PC-9 (cell line): ENCODE measurements around the gene ANO2. TPM values are rescaled to one million over a fixed set of nuclear protein-coding genes. Genes with fewer than 3 reads are reported as not detected.

Source experiments
- BruUV-seq: library from RNA; stranded (reverse); fragments of 400-500 nt; replicated peaks from 2 replicates; lab custom pipeline; 2021; lab: Mats Ljungman, UMichigan
- CTCF ChIA-PET: fragments of 300-600 bp; sonication (Branson Sonifier 250); formaldehyde crosslinking; loops from one replicate; lab custom pipeline; 2022; ENCODE audit warnings: antibody characterized with exemption; lab: Charles Lee
- POLR2A ChIA-PET: fragments of 300-600 bp; sonication (Branson Sonifier 250); formaldehyde crosslinking; loops from one replicate; lab custom pipeline; 2022; ENCODE audit warnings: antibody characterized with exemption; ENCODE audit not compliant: unreplicated experiment; lab: Charles Lee
- DNase-seq, 2 experiments: peaks; one replicate each; pipeline versions ENCODE4 v3.0.0 to v3.0.0-alpha.2; 2015 to 2022; ENCODE audit warnings: mixed read lengths in 1 of 2
- H2AFZ ChIP-seq: fragments of 200-600 bp; sonication (generic); 2 replicates; pipeline ENCODE4 v1.8.1; 2017; ENCODE audit warnings: antibody characterized with exemption
- H3F3A ChIP-seq: fragments of 200-600 bp; sonication (generic); 2 replicates; pipeline ENCODE4 v1.8.1; 2017; ENCODE audit warnings: antibody characterized with exemption, mild to moderate bottlenecking, low read depth; ENCODE audit not compliant: insufficient read depth
- H3K27ac ChIP-seq: fragments of 200-600 bp; sonication (generic); 2 replicates; pipeline ENCODE4 v1.6.1; 2016; ENCODE audit warnings: mixed run types
- H3K27me3 ChIP-seq: fragments of 200-600 bp; sonication (generic); 2 replicates; pipeline ENCODE4 v1.6.1; 2016; ENCODE audit warnings: low read depth, mixed run types; ENCODE audit not compliant: insufficient read depth
- H3K36me3 ChIP-seq: fragments of 200-600 bp; sonication (generic); 2 replicates; pipeline ENCODE4 v1.6.1; 2016; ENCODE audit warnings: low read depth, mixed run types
- H3K4me1 ChIP-seq: fragments of 200-600 bp; sonication (generic); replicated peaks from 2 replicates; pipeline ENCODE4 v1.6.1; 2016; ENCODE audit warnings: mixed run types; ENCODE audit not compliant: insufficient read depth
- H3K4me2 ChIP-seq: fragments of 200-600 bp; sonication (generic); 2 replicates; pipeline ENCODE4 v1.6.1; 2017; ENCODE audit warnings: mixed run types
- H3K4me3 ChIP-seq: fragments of 200-600 bp; sonication (generic); 2 replicates; pipeline ENCODE4 v1.6.1; 2016; ENCODE audit warnings: mixed run types
- H3K79me2 ChIP-seq: fragments of 200-600 bp; sonication (generic); 2 replicates; pipeline ENCODE4 v1.6.1; 2017; ENCODE audit warnings: low read depth, mixed run types
- H3K9me2 ChIP-seq: fragments of 200-600 bp; sonication (generic); 2 replicates; pipeline ENCODE4 v1.8.1; 2017; ENCODE audit warnings: mild to moderate bottlenecking; ENCODE audit not compliant: insufficient read depth
- H3K9me3 ChIP-seq: fragments of 200-600 bp; sonication (generic); 2 replicates; pipeline ENCODE4 v1.8.1; 2016; ENCODE audit warnings: low read depth; ENCODE audit not compliant: insufficient read depth
- H4K20me1 ChIP-seq: fragments of 200-600 bp; sonication (generic); 2 replicates; pipeline ENCODE4 v1.8.1; 2017; ENCODE audit not compliant: insufficient read depth
- EZH2 ChIP-seq: fragments of 200-600 bp; sonication (generic); IDR thresholded peaks from 2 replicates; pipeline ENCODE4 v1.8.0; 2017; ENCODE audit warnings: antibody characterized with exemption, low read depth
- intact Hi-C: fragments of 100-400 bp; cut with micrococcal nuclease; formaldehyde crosslinking; loops from one replicate; pipeline ENCODE4 v1.10.0; 2022; ENCODE audit not compliant: unreplicated experiment
- total RNA-seq: library from RNA; stranded (reverse); gene quantifications from 2 replicates; pipeline ENCODE4 v1.2.3, GENCODE V29; 2021
- TF ChIP-seq, protein P1 (sequence below): fragments of 200-600 bp; sonication (generic); conservative IDR thresholded peaks from 2 replicates; pipeline ENCODE4 v1.6.1; 2017; ENCODE audit warnings: mixed run types, antibody characterized with exemption, mild to moderate bottlenecking, moderate library complexity

ANO2 gene
- total RNA-seq, 1 experiment from 2014 or later: not detected

DNA sequence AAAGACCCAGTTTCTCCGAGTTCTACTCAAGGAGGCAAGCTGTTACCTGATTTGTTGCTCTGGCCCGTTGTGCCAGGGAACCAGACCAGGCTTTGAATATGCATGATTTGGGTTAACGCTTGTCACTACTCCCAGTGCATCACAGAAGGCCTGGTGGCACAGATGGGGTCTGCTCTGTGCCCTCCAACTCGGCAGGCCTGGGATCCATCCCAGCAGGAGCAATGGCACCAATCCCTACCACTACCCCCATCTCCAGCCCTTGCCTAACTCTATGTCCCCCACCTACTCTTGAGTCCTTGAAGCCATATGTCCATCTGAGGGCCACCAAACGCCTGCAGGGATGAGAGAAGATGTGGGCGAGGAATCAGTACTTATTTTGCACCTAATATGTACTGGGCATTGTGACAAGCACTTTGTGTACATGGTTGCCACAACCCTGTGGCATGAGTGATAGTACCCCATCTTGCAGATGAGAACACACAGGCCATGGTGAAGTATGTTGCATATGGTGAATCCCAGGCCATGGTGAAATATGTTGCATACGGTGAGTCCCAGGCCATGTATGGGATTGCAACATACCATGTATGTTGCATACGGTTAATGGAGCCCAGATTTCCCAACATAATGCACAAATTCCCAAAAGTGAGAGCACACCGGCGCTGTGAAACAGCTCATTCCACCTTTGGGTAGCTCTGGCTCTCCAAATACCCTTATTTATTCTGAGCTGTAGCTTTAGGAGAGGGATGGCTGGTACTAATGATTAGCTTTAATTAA is 410.4 kb downstream of the ANO2 start:
- Histone ChIP-seq H3K4me3 (no peak overlapping the region), H3K79me2 (no peaks in the 10 kb centered on the region), H3K27me3 (peaks cover 47% of the 10 kb centered on the region), H3F3A (no peaks in the 10 kb centered on the region), H3K9me3 (no peaks in the 10 kb centered on the region), H3K9me2 (no peaks in the 10 kb centered on the region), H3K4me1 (no peaks in the 10 kb centered on the region), H3K27ac (no peak overlapping the region), H3K36me3 (no peaks in the 10 kb centered on the region), H2AFZ (no peak overlapping the region), H4K20me1 (no peaks in the 10 kb centered on the region), H3K4me2 (no peak overlapping the region)
- ChIA-PET CTCF (no interaction called here), POLR2A (no interaction called here)
- no peak for TF ChIP-seq EZH2
- TF ChIP-seq, protein P1, sequence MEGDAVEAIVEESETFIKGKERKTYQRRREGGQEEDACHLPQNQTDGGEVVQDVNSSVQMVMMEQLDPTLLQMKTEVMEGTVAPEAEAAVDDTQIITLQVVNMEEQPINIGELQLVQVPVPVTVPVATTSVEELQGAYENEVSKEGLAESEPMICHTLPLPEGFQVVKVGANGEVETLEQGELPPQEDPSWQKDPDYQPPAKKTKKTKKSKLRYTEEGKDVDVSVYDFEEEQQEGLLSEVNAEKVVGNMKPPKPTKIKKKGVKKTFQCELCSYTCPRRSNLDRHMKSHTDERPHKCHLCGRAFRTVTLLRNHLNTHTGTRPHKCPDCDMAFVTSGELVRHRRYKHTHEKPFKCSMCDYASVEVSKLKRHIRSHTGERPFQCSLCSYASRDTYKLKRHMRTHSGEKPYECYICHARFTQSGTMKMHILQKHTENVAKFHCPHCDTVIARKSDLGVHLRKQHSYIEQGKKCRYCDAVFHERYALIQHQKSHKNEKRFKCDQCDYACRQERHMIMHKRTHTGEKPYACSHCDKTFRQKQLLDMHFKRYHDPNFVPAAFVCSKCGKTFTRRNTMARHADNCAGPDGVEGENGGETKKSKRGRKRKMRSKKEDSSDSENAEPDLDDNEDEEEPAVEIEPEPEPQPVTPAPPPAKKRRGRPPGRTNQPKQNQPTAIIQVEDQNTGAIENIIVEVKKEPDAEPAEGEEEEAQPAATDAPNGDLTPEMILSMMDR: no peak
- no peak for DNase-seq
- BruUV-seq: no TSS peak
- intact Hi-C loops: no loop called here

DNA sequence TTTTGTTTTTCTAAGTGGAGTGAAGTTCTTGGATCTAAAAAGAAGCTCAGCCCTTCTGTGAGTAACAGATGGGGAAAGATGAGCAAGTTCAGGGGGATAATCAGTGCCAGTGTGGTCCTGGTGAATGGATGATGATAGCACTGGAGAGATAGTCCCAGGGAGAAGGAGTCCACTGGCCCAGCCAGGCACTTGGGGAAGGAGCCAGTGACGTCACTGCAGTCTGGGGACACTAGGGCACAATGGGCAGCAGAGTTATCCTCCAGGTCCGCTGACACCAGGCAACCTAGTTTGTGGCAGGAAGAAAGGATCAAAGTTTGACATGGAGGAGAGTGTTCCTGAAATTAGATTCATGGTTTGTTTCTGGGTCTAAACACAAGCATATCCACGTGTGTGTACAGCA is 411.7 kb downstream of the ANO2 start:
- BruUV-seq: no TSS peak
- POLR2A ChIA-PET: no interaction called here

DNA sequence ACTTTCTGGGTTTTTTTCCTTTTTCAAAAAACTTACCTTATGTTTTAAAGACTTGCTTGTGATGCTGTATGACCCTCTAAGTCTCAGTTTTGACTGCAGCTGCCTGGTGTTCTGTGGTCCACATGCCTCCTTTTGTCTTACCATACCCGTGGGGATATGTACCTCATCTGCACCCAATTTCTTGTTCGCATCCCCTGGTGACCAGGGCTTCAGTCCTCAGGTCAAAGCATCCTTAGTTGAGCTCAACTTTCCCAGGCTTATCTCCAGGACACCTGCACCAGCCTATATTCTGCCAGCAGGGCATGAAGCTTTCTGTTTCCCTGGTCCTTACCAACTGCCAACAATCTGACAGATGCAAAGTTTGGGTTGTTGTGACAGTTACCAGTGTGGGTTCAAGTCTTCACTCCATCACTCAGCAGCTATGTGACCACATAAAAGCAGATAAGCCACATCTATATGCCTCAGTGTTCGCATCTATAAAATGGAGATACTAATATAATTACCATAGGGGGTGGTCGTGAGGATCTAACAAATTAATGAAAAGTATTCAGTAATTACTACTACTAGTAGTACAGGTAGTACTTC is 419.2 kb downstream of the ANO2 start:
- Histone ChIP-seq H3K9me3 (no peaks in the 10 kb centered on the region), H3K36me3 (no peaks in the 10 kb centered on the region), H4K20me1 (no peaks in the 10 kb centered on the region), H3K27me3 (peaks cover 55% of the 10 kb centered on the region), H3K9me2 (no peaks in the 10 kb centered on the region), H3F3A (no peaks in the 10 kb centered on the region), H3K27ac (no peak overlapping the region), H3K4me3 (no peak overlapping the region), H3K79me2 (no peaks in the 10 kb centered on the region), H3K4me2 (no peak overlapping the region), H2AFZ (no peak overlapping the region), H3K4me1 (no peaks in the 10 kb centered on the region)
- no peak for TF ChIP-seq EZH2
- TF ChIP-seq, protein P1: no peak
- BruUV-seq: no TSS peak
- ChIA-PET POLR2A (no interaction called here), CTCF (interaction anchor here (0.6 kb wide), 1 partner anchor 1173 kb away, joined by 4 read pairs; no protein-coding TSS in a partner anchor)
- intact Hi-C loops: no loop called here
- no peak for DNase-seq

More for the DNA sequence above, 411.7 kb downstream of the ANO2 start:
- intact Hi-C loops: no loop called here
- H3K4me2 ChIP-seq: no peak overlapping the region
- TF ChIP-seq EZH2: no peak
- TF ChIP-seq, protein P1: no peak
- no peaks in the 10 kb centered on the region for H3K9me2 ChIP-seq
- H3K4me3 ChIP-seq: no peak overlapping the region
- H3K27me3 ChIP-seq: peaks cover 34% of the 10 kb centered on the region
- no peak overlapping the region for H2AFZ ChIP-seq
- H3K9me3 ChIP-seq: no peaks in the 10 kb centered on the region
- H3F3A ChIP-seq: no peaks in the 10 kb centered on the region
- CTCF ChIA-PET: no interaction called here
- DNase-seq: no peak
- H3K36me3 ChIP-seq: no peaks in the 10 kb centered on the region
- H3K27ac ChIP-seq: no peak overlapping the region
- no peaks in the 10 kb centered on the region for H3K79me2 ChIP-seq
- no peaks in the 10 kb centered on the region for H4K20me1 ChIP-seq
- no peaks in the 10 kb centered on the region for H3K4me1 ChIP-seq
